Measurements from ENCODE around the gene SRRD. TPM values are rescaled to one million over a fixed set of nuclear protein-coding genes. Genes with fewer than 3 reads are reported as not detected.
A peak's percentile ranks its signal among the peaks of the same experiment; 100 is the strongest.

The SRRD gene
- total RNA-seq, 4 donors from 2014 or later: 17.9 to 37.4 (median 26.2) TPM

DNA sequence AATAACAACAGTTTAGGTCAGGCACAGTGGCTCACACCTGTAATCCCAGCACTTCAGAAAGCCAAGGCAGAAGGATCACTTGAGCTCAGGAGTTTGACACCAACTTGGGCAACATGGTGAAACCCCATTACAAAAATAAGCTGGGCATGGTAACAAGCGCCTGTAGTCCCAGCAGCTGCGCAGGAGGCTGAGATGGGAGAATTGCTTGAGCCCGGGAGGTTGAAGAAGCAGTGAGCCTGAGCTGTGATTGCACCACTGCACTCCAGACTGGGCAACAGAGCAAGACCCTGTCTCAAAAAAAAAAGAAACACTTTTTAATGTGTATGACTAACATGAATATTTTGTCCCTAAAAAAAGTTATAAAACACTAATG, 53.1 kb downstream of the SRRD start:
- no peak overlapping the region for H3K4me3 ChIP-seq (replicated peaks in 1 of 3)
- 93% methylated on average over 3 of the region's 3 CpGs for WGBS, 2 donors
- no peaks in the 10 kb centered on the region for H3K27me3 ChIP-seq
- DNase-seq: no peak
- H3K9me3 ChIP-seq: no peaks in the 10 kb centered on the region
- peaks cover 13 to 32% of the 10 kb centered on the region in 2 donors for H3K36me3 ChIP-seq
- intact Hi-C loops (cut with DNase I): no loop called here
- no peaks in the 10 kb centered on the region for H3K4me1 ChIP-seq
- TF ChIP-seq POLR2A (IDR thresholded peaks at IDR 0.05): no peak
- no peak for TF ChIP-seq CTCF (IDR thresholded peaks at IDR 0.05)
- no peak overlapping the region for H3K27ac ChIP-seq

GRCh38 chr22:26540119-26540518, 56.4 kb downstream of the SRRD start:
- peaks cover 9 to 24% of the 10 kb centered on the region in 2 donors for H3K36me3 ChIP-seq
- H3K4me1 ChIP-seq: peaks cover 9 to 14% of the 10 kb centered on the region in 2 donors
- no peak overlapping the region for H3K27ac ChIP-seq
- H3K27me3 ChIP-seq: no peaks in the 10 kb centered on the region
- no peak overlapping the region for H3K4me3 ChIP-seq (replicated peaks in 1 of 3)
- no peak for DNase-seq
- 94 to 100% methylated on average over 2 of the region's 2 CpGs for WGBS, 2 donors
- H3K9me3 ChIP-seq: no peaks in the 10 kb centered on the region
- TF ChIP-seq CTCF (IDR thresholded peaks at IDR 0.05) (no peak), POLR2A (IDR thresholded peaks at IDR 0.05) (no peak)
- intact Hi-C loops (cut with DNase I): loop anchor here (10.0 kb wide), 1 partner anchor 55 kb away; the partner anchor contains the start of genes HPS4 and SRRD

DNA sequence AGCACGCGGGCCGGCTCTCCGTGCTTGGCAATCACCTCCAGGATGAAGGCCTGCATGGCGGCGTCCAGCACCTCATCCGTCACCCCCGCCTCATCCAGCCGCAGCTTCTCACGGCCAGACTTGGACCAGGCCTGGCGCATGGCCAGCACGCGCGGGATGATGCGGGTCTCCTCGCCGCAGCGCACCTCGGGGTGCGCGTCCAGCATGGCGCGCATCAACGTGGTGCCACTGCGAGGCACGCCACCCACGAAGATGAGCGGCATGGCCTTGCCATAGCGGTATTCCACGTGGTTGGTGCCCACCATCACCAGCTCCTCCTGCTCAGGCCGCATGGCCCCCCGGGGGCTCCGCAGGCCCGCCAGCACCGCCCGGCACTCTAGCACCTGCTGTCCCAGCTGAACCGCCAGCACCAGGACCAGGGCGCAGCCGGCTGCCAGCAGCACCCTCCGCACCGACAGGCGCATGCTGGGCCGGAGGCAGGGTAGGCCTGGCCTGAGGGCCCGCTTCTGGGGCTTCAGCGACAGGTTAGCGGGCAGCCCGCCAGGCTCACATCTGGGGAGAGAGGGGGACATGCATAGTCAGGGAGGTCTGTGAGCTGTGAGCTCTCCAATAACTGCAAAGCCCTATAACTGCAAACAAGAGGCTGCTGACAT, 57.6 kb downstream of the SRRD start:
- no peak for TF ChIP-seq CTCF (IDR thresholded peaks at IDR 0.05)
- TF ChIP-seq POLR2A (IDR thresholded peaks at IDR 0.05): no peak
- WGBS, 2 donors: 100% methylated on average over 5 to 14 of the region's 47 CpGs
- peaks cover 9 to 19% of the 10 kb centered on the region in 2 donors for H3K36me3 ChIP-seq

GRCh38 chr22:26542831-26543230, 59.2 kb downstream of the SRRD start:
- Histone ChIP-seq H3K27me3 (no peaks in the 10 kb centered on the region), H3K36me3 (peaks cover 9 to 15% of the 10 kb centered on the region in 2 donors), H3K27ac (peak overlapping the region in 1 of 3 donors; percentile 23), H3K9me3 (no peaks in the 10 kb centered on the region), H3K4me3 (replicated peaks in 1 of 3) (no peak overlapping the region), H3K4me1 (peaks cover 35 to 42% of the 10 kb centered on the region in 2 donors)
- TF ChIP-seq POLR2A (IDR thresholded peaks at IDR 0.05) (no peak), CTCF (IDR thresholded peaks at IDR 0.05) (no peak)
- no peak for DNase-seq
- WGBS, 2 donors: 78 to 81% methylated on average over 3 of the region's 3 CpGs
- intact Hi-C loops (cut with DNase I): loop anchor here (10.0 kb wide), 1 partner anchor 58 kb away; the partner anchor contains the start of genes HPS4 and SRRD

More for the DNA sequence above, 57.6 kb downstream of the SRRD start:
- intact Hi-C loops (cut with DNase I): loop anchor here (10.0 kb wide), 1 partner anchor 56 kb away; the partner anchor contains the start of genes HPS4 and SRRD
- H3K4me3 ChIP-seq (replicated peaks in 1 of 3): no peak overlapping the region
- no peaks in the 10 kb centered on the region for H3K9me3 ChIP-seq
- no peaks in the 10 kb centered on the region for H3K27me3 ChIP-seq
- H3K4me1 ChIP-seq: peaks cover 21 to 26% of the 10 kb centered on the region in 2 donors
- H3K27ac ChIP-seq: no peak overlapping the region
- no peak for DNase-seq

Other genes starting within 250 kb of the SRRD start
- gene ASPHD2, start 54.6 kb upstream of the SRRD start, total RNA-seq: 1 to 10 TPM in 3 of 4 donors, under 1 TPM in 1; 0.38 to 2.4 (median 1.6) TPM
- 10 to 100 TPM; 27.4 to 51.8 (median 39.1) TPM for gene HPS4, start 94 bp upstream of the SRRD start, total RNA-seq
- gene TFIP11, start 28.6 kb downstream of the SRRD start, total RNA-seq: 10 to 100 TPM; 30.7 to 66.7 (median 50.0) TPM
- gene TPST2, start 106.3 kb downstream of the SRRD start, total RNA-seq: 100 to 1,000 TPM in 3 of 4 donors, 10 to 100 TPM in 1; 99.2 to 154 (median 121) TPM
- 1 to 10 TPM in 1 of 4 donors, not detected in 3; 1.0 TPM for gene CRYBB1, start 134.2 kb downstream of the SRRD start, total RNA-seq
- gene CRYBA4, start 138.1 kb downstream of the SRRD start, total RNA-seq: not detected
- gene MIAT, start 173.7 kb downstream of the SRRD start, total RNA-seq: 1 to 10 TPM in 3 of 4 donors, under 1 TPM in 1; 0.67 to 2.6 (median 1.2) TPM

Data from thyroid gland (tissue), 4 donors.